Right forelimb (tissue), 1 donor: ENCODE data around the gene IL1A.

Experiments used
- DNase-seq: peaks from one replicate; pipeline ENCODE4 v3.0.0-alpha.2; 2018

The IL1A gene

GRCh38 chr2:112817082-112817689, 32.9 kb upstream of the IL1A start:
- DNase-seq: no peak

- DNase-seq: no peak
Measured at GRCh38 chr2:112814278-112814677, 30.0 kb upstream of the IL1A start.

GRCh38 chr2:112813280-112813966, 29.1 kb upstream of the IL1A start:
- DNase-seq: no peak

- DNase-seq: no peak
Measured at GRCh38 chr2:112812318-112813267, 28.3 kb upstream of the IL1A start.

- no peak for DNase-seq
Measured at GRCh38 chr2:112811841-112812306, 27.6 kb upstream of the IL1A start.

GRCh38 chr2:112811276-112811831, 27.1 kb upstream of the IL1A start:
- no peak for DNase-seq

GRCh38 chr2:112809112-112809511, 24.8 kb upstream of the IL1A start:
- DNase-seq: no peak

GRCh38 chr2:112807233-112807807, 23.0 kb upstream of the IL1A start:
- DNase-seq: no peak

- DNase-seq: no peak
Measured at GRCh38 chr2:112805542-112805941, 21.2 kb upstream of the IL1A start.

- DNase-seq: no peak
Measured at GRCh38 chr2:112803691-112804521, 19.6 kb upstream of the IL1A start.

GRCh38 chr2:112800881-112801583, 16.7 kb upstream of the IL1A start:
- DNase-seq: no peak

GRCh38 chr2:112798979-112799975, 15.0 kb upstream of the IL1A start:
- no peak for DNase-seq

- DNase-seq: no peak
Measured at GRCh38 chr2:112796486-112796885, 12.2 kb upstream of the IL1A start.

- no peak for DNase-seq
Measured at GRCh38 chr2:112795774-112796173, 11.5 kb upstream of the IL1A start.

- no peak for DNase-seq
Measured at GRCh38 chr2:112794841-112795240, 10.5 kb upstream of the IL1A start.

GRCh38 chr2:112794131-112794733, 9.9 kb upstream of the IL1A start:
- DNase-seq: no peak

GRCh38 chr2:112793449-112793978, 9.2 kb upstream of the IL1A start:
- no peak for DNase-seq

- DNase-seq: no peak
Measured at GRCh38 chr2:112792419-112792818, 8.1 kb upstream of the IL1A start.

GRCh38 chr2:112791693-112792230, 7.5 kb upstream of the IL1A start:
- DNase-seq: no peak
